CD4-positive, alpha-beta T cell treated with Interleukin-4 for 4 hours (primary cell): ENCODE data around the gene ENDOG.
"Not testable (repeated sequence)": the region's sequence is repeated elsewhere in the genome, so short reads cannot be mapped to it uniquely, and the experiment has no call there.

Source experiments
- DNase-seq: peaks from one replicate; pipeline ENCODE4 v3.0.0-alpha.2; 2020

ENDOG gene

GRCh38 chr9:128870128-128870940 is 52.0 kb downstream of the ENDOG start:
- no peak for DNase-seq

- DNase-seq = not testable (repeated sequence)
Measured at GRCh38 chr9:128870941-128871265, 52.6 kb downstream of the ENDOG start.
